HG03571 (cell line): ENCODE results near the gene CPNE7.
"Not testable (repeated sequence)": the region's sequence is repeated elsewhere in the genome, so short reads cannot be mapped to it uniquely, and the experiment has no call there.

ENCODE experiments used
- ATAC-seq: cut with Tn5 transposase; IDR thresholded peaks from one replicate; pipeline ENCODE4 v1.9.1; 2021; ENCODE audit not compliant: unreplicated experiment

Gene CPNE7

GRCh38 chr16:89582614-89583196, 7.1 kb downstream of the CPNE7 start:
- ATAC-seq = no peak

GRCh38 chr16:89583197-89583894, 7.8 kb downstream of the CPNE7 start:
- no peak for ATAC-seq

- no peak for ATAC-seq
Observed at GRCh38 chr16:89583895-89584644, 8.5 kb downstream of the CPNE7 start.

DNA sequence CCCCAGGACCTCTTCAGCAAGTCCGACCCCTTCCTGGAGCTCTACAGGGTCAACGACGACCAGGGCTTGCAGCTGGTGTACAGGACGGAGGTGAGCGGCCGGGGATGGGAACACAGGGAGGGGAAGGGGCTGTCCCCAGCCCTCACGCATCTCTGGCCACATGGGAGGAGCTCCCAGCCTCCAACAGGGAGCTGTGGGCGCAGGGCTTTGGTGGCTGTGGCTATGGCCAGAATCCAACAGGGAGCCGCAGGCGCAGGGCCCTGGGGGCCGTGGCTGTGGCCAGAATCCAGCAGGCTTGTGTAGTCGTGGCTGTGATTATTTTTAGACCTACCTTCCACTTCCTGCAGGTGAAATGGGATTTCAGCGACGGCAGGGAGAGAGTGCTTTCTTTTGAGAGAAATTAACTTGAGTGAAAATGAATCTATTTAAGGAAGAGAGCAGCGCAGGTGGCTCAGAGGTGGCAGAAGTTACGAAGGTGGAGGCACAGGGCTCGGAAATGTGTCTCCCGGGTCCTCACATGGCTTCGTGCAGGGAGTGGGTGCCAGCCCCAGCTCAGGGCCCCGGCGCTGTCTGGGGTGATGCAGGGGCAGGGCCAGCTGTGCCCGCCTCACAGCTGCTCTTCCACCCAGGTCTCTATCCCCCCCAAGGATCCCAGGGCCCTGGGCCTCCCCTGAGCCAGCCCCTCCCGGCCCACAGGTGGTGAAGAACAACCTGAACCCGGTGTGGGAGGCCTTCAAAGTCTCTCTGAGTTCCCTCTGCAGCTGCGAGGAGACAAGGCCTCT, 9.4 kb downstream of the CPNE7 start:
- ATAC-seq = no peak

DNA sequence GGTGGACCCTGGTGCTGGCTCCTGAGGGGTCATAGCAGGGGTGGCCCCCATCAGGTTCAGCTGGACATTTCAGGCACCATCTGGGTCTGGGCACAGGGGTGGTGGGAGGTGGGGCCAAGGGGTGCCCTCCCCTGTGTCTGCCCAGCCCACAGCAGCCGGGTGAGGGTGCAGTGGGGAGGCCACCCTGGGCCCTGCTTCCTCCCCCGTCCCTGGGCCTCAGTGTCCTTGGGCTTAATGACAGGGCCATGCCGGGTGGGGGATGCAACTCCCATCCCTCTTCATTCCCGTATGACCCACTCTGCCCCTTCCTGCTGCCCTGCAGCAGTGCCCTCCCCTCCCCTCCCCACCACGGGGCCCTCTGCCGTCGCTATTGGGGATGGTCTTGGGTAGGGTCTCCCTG, 10.7 kb downstream of the CPNE7 start:
- ATAC-seq = no peak

GRCh38 chr16:89586853-89587252, 11.3 kb downstream of the CPNE7 start:
- ATAC-seq = no peak

- ATAC-seq = not testable (repeated sequence)
Observed at GRCh38 chr16:89587676-89588075, 12.1 kb downstream of the CPNE7 start.

GRCh38 chr16:89588413-89589109, 13.0 kb downstream of the CPNE7 start:
- ATAC-seq = no peak

GRCh38 chr16:89589241-89589926, 13.8 kb downstream of the CPNE7 start:
- no peak for ATAC-seq

DNA sequence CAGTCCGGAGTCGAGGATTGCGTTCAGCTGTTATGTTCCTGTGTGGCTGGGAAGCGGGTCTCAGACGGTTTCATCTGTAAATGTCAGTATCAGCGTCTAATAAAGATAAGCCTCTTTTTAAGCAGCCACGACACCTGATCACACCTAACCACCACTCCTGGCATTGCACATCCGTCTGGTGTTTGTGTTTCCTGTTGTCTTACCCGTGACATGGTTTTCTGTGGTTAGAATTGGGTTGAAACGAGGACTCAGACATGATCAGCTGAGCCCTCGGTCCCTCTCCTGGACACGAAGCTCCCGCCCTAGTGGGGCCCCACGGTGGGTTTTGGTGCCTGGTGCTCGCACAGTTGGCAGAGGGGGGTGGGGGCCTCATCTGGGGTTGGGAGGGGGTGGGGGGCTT, 18.3 kb downstream of the CPNE7 start:
- no peak for ATAC-seq

DNA sequence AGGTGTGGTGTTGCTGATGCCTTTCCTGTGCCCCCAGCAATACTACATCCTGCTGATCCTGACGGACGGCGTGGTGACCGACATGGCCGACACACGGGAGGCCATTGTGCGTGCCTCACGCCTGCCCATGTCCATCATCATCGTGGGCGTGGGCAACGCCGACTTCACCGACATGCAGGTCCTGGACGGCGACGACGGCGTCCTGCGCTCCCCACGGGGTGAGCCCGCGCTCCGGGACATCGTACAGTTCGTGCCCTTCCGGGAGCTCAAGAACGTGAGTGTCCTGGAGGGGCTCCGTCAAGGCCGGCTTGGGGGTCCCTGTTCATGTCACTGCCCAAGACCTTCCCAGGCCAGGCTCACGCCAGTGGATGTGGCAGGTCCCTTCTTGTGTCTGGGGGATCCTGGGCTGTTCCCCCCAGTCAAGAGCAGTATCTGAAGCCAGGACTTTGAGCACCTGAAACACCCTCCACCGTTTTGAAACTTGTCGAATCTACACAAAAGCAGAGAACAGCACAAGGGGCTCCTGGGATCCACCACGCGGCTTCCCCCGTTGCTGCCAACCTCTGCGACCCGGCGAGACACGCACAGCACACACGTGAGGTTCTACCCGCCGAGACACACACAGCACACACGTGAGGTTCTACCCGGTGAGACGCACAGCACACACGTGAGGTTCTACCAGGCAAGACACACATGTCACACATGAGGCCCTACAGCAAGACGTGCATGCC, 19.9 kb downstream of the CPNE7 start:
- ATAC-seq = no peak

DNA sequence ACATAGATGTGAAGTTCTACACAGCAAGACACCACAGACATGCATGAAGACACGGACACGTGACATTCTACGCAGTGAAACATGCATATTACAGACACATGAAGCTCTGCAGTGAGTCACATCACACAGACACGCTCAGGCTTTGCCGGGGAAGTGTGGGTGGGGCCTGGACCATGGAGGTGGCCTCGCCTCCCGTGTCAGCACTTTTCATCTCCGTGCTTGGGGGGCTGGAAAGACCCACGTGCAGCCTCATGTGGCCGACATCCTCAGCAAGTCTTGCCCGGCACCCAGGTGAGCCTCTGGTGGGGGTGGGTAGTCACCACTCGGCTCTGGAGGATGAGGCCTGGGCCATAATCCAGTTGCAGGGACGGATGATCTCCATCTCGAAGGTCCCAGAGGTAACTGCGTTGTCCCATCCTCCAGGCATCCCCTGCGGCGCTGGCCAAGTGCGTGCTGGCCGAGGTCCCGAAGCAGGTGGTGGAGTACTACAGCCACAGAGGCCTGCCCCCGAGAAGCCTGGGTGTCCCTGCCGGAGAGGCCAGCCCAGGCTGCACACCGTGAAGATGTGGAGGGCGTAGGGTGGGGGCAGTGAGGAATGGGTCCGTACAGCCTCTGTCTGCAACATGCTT, 20.6 kb downstream of the CPNE7 start:
- ATAC-seq = no peak

DNA sequence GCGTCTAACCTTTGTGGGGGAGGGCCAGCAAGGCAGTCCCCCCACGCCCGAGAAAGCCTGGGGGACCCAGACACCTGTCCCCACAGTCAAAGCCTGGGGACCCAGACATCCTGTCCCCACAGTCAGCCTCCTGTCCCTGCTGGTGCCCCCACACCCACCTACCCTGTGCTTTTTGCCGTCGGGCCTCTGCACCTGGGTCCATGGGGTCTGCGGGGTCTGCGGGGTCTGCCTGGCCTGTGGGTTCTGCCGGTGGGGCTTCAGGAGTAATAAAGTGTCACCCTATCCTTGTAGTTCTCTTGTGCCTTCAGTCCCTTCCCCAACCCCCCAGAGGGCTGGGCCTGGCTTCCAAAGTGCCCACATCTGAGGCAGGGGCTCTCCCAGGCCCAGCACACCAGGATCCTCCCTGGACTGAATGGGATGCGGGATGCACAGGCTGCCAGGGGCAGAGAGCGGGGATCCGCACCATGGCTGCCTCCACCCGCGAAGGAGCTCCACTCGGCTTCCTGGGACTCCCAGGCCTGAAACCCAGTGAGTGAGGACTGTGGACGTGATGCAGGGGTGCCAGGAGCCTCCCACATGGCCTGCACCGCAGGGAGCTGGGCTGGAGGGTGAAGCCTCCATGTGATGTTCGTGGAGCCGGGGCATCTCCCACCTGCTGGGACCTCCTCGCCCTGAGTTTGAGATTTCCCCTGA, 21.5 kb downstream of the CPNE7 start:
- ATAC-seq = no peak

- ATAC-seq = no peak
Observed at GRCh38 chr16:89598199-89598598, 22.6 kb downstream of the CPNE7 start.

DNA sequence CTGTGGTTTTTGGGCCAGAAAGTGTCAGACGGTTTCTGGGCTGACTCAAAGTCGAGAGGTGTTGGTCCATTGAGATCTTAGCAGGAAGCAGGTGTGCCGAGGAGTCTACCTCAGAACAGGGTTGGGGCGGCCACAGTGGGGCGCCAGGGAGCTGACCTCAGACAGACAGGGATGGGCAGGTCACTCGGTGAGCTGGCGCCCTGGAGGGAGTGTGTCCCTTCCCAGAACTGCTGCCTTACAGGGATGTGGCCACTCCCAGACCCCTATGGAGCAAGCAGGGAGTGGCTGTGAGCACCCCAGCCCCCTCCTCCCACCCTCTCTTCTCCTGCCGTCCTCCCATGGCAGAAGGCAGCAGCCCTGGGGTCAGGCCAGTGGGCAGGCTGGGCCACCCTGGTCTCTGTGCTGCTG, 23.9 kb downstream of the CPNE7 start:
- ATAC-seq = no peak

DNA sequence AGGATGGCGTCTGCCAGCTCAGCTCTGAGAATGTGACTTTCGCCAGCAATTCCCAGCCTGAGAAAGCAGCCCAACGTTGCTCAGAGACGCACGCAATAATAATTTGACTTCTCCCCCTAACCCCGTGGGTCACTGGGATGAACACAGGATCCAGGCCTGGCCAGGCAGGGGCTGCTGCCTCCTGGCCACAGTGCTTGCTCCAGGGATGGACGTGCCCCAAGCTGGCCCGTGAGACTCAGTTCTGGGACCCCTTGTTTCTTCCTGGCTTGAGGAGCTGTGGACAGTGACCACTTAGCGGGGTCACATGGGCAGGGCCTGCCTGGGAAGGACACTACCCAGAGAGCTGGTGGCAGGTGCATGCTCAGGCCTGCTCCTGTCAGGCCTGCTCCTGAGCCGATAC, 24.3 kb downstream of the CPNE7 start:
- no peak for ATAC-seq

DNA sequence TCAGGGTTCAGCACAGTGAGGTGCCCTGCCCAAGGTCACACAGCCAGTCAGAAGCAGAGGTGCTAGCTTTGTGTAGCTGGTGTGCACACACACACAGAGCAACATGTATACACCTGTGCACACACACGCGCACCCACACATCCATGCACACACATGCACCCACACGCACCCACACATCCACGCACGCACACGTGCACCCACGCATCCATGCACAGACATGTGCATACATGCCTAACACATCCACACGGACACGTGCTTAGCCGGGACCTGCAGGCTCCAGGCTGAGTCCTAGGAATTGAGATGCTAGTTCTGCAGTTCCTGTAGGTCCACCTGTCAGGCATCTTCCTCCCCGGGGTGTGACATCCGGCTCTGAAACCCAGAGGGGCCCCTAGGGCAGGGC, 24.9 kb downstream of the CPNE7 start:
- no peak for ATAC-seq

GRCh38 chr16:89600956-89601355, 25.4 kb downstream of the CPNE7 start:
- ATAC-seq = no peak

DNA sequence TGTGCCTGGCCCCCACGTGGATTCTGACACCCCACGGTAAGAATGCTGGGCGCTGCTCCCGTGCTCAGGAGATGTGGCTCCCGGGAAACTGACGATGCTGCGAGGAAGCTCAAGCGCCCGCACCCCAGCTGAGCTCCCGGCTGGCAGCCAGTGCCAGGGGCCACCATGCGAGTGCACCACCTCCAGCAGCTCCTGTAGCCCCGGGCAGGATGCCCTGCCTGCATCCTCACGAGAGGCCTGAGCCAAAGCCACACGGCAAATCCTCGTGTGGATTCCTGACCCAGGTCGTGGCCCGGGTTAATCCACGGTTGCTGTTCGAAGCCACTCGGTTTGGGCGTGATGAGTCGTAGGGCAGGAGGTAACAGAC, 26.3 kb downstream of the CPNE7 start:
- ATAC-seq = no peak
